Measurements from ENCODE around the gene BCR. TPM values are rescaled to one million over a fixed set of nuclear protein-coding genes. Genes with fewer than 3 reads are reported as not detected.

Gene BCR
- total RNA-seq, 2 donors from 2014 or later: 27.0 to 41.3 TPM

- Histone ChIP-seq H3K4me1 (no peaks in the 10 kb centered on the region), H3K27me3 (no peaks in the 10 kb centered on the region), H3K27ac (no peak overlapping the region), H3K4me3 (no peak overlapping the region), H3K9me3 (no peaks in the 10 kb centered on the region), H3K36me3 (no peaks in the 10 kb centered on the region)
- no peak for TF ChIP-seq CTCF (IDR thresholded peaks at IDR 0.05)
- DNase-seq (ENCODE audit: low spot score): no peak
Observed at GRCh38 chr22:23157560-23158515, 22.5 kb upstream of the BCR start.

- Histone ChIP-seq H3K27ac (no peak overlapping the region), H3K36me3 (no peaks in the 10 kb centered on the region), H3K27me3 (no peaks in the 10 kb centered on the region), H3K4me1 (no peaks in the 10 kb centered on the region), H3K9me3 (no peaks in the 10 kb centered on the region), H3K4me3 (no peak overlapping the region)
- DNase-seq (ENCODE audit: low spot score): no peak
- TF ChIP-seq CTCF (IDR thresholded peaks at IDR 0.05): no peak
Observed at GRCh38 chr22:23158516-23159290, 21.6 kb upstream of the BCR start.

- no peak overlapping the region for H3K4me3 ChIP-seq
- no peaks in the 10 kb centered on the region for H3K4me1 ChIP-seq
- no peaks in the 10 kb centered on the region for H3K9me3 ChIP-seq
- no peaks in the 10 kb centered on the region for H3K36me3 ChIP-seq
- no peaks in the 10 kb centered on the region for H3K27me3 ChIP-seq
- TF ChIP-seq CTCF (IDR thresholded peaks at IDR 0.05): no peak
- DNase-seq (ENCODE audit: low spot score): no peak
- H3K27ac ChIP-seq: no peak overlapping the region
Observed at GRCh38 chr22:23159291-23159630, 21.0 kb upstream of the BCR start.

- no peak for TF ChIP-seq CTCF (IDR thresholded peaks at IDR 0.05)
- H3K9me3 ChIP-seq: no peaks in the 10 kb centered on the region
- H3K27me3 ChIP-seq: no peaks in the 10 kb centered on the region
- no peaks in the 10 kb centered on the region for H3K4me1 ChIP-seq
- DNase-seq (ENCODE audit: low spot score): no peak
- H3K27ac ChIP-seq: no peak overlapping the region
- H3K4me3 ChIP-seq: no peak overlapping the region
- H3K36me3 ChIP-seq: no peaks in the 10 kb centered on the region
Observed at GRCh38 chr22:23161029-23161428, 19.3 kb upstream of the BCR start.

GRCh38 chr22:23161574-23161973 is 18.7 kb upstream of the BCR start:
- H3K4me3 ChIP-seq: no peak overlapping the region
- no peak for TF ChIP-seq CTCF (IDR thresholded peaks at IDR 0.05)

More at GRCh38 chr22:23161574-23161973, 18.7 kb upstream of the BCR start:
- Histone ChIP-seq H3K9me3 (no peaks in the 10 kb centered on the region), H3K27me3 (no peaks in the 10 kb centered on the region), H3K4me1 (no peaks in the 10 kb centered on the region), H3K27ac (no peak overlapping the region), H3K36me3 (no peaks in the 10 kb centered on the region)
- no peak for DNase-seq (ENCODE audit: low spot score)

Data from right atrium auricular region (tissue), 2 donors.